BE2C (cell line): ENCODE results near the gene ACBD3.

Experiments
- DNase-seq: peaks from one replicate; pipeline ENCODE4 v3.0.0-alpha.2; 2020
- H3K27me3 ChIP-seq: fragments of 250-450 bp; sonication (Bioruptor Pico); 2 replicates; pipeline ENCODE4 v1.5.1; 2020; ENCODE audit warnings: mild to moderate bottlenecking
- H3K36me3 ChIP-seq: fragments of 250-450 bp; sonication (Bioruptor Pico); 2 replicates; pipeline ENCODE4 v1.5.1; 2020; ENCODE audit warnings: mild to moderate bottlenecking
- H3K4me1 ChIP-seq: fragments of 250-450 bp; sonication (Bioruptor Pico); 2 replicates; pipeline ENCODE4 v1.5.1; 2020
- H3K4me3 ChIP-seq: 2 replicates; pipeline ENCODE4 v1.5.1; 2011; ENCODE audit warnings: low read depth, low read length
- H3K9me3 ChIP-seq: fragments of 250-450 bp; sonication (Bioruptor Pico); 2 replicates; pipeline ENCODE4 v1.5.1; 2020
- TF ChIP-seq, protein P1 (sequence below): IDR thresholded peaks from 2 replicates; pipeline ENCODE4 v1.5.1; 2012; ENCODE audit warnings: mild to moderate bottlenecking, low read depth, low read length

The ACBD3 gene

GRCh38 chr1:226172589-226172988 lies 14.0 kb downstream of the ACBD3 start:
- TF ChIP-seq, protein P1, sequence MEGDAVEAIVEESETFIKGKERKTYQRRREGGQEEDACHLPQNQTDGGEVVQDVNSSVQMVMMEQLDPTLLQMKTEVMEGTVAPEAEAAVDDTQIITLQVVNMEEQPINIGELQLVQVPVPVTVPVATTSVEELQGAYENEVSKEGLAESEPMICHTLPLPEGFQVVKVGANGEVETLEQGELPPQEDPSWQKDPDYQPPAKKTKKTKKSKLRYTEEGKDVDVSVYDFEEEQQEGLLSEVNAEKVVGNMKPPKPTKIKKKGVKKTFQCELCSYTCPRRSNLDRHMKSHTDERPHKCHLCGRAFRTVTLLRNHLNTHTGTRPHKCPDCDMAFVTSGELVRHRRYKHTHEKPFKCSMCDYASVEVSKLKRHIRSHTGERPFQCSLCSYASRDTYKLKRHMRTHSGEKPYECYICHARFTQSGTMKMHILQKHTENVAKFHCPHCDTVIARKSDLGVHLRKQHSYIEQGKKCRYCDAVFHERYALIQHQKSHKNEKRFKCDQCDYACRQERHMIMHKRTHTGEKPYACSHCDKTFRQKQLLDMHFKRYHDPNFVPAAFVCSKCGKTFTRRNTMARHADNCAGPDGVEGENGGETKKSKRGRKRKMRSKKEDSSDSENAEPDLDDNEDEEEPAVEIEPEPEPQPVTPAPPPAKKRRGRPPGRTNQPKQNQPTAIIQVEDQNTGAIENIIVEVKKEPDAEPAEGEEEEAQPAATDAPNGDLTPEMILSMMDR: no peak
- no peak for DNase-seq
- H3K27me3 ChIP-seq: no peaks in the 10 kb centered on the region
- H3K4me3 ChIP-seq: no peak overlapping the region
- H3K9me3 ChIP-seq: no peaks in the 10 kb centered on the region
- no peaks in the 10 kb centered on the region for H3K4me1 ChIP-seq
- H3K36me3 ChIP-seq: no peaks in the 10 kb centered on the region

DNA sequence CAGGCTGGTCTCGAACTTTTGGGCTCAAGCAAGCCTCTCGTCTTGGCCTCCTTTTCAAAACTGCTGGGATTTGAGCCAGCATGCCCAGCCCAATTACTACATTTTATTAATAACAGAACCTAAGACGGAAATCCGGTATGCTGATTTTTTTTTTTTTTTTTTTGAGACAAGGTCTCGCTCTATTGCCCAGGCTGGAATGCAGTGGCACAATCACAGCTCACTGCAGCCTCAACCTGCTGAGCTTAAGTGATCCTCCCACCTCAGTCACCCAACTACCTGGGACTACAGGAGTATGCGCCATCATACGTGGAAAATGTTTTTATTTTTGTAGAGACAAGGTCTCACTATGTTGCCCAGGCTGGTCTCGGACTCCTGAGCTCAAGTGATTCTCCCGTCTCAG lies 20.2 kb downstream of the ACBD3 start:
- Histone ChIP-seq H3K4me3 (no peak overlapping the region), H3K36me3 (peaks cover 25% of the 10 kb centered on the region), H3K4me1 (no peaks in the 10 kb centered on the region), H3K9me3 (no peaks in the 10 kb centered on the region), H3K27me3 (no peaks in the 10 kb centered on the region)
- DNase-seq: no peak
- TF ChIP-seq, protein P1: no peak

DNA sequence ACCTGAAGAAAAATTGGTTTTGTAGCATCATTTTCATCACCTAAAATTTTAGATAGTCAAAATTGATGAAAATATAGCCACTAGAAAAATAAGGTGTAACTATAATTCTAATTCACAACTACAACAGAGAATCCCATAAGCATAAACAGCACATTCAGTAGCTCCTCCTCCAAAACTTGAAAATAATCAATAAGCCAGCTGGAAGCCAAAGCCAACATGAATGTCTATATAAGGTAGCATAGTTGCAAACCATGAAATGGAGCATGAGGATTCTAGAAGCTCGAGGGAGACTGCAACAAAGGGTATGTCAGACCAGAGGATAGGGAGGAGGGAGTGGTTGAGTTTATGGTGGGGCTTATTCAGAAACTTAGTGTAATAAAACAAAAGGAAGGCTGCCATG lies 22.4 kb downstream of the ACBD3 start:
- H3K36me3 ChIP-seq: peaks cover 38% of the 10 kb centered on the region
- TF ChIP-seq, protein P1: no peak
- no peaks in the 10 kb centered on the region for H3K27me3 ChIP-seq
- H3K4me1 ChIP-seq: no peaks in the 10 kb centered on the region
- H3K9me3 ChIP-seq: no peaks in the 10 kb centered on the region
- DNase-seq: no peak
- H3K4me3 ChIP-seq: no peak overlapping the region

- TF ChIP-seq, protein P1: no peak
- Histone ChIP-seq H3K27me3 (no peaks in the 10 kb centered on the region), H3K36me3 (peaks cover 48% of the 10 kb centered on the region), H3K4me3 (no peak overlapping the region), H3K4me1 (no peaks in the 10 kb centered on the region), H3K9me3 (no peaks in the 10 kb centered on the region)
- no peak for DNase-seq
Measured at GRCh38 chr1:226162898-226163297, 23.6 kb downstream of the ACBD3 start.

DNA sequence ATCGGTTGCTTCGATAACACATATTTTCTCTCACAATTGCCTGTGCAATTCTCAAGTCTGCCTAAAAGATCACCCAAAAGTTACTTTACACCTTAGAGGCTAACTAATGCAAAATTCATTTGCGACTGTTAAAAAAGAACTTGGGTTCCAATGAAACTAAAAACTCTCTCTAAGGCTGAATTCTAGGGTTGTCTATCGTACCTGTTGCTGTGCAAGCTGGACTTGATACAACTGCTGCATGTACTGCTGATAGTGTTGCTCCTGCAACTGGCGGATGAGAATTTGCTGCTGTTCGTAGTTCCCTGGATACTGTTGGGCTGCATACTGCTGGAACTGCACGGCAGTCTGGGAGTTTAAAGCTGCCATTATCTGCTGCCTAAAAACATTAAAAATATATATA lies 27.6 kb downstream of the ACBD3 start:
- H3K4me1 ChIP-seq: no peaks in the 10 kb centered on the region
- no peak overlapping the region for H3K4me3 ChIP-seq
- TF ChIP-seq, protein P1: no peak
- no peaks in the 10 kb centered on the region for H3K27me3 ChIP-seq
- no peaks in the 10 kb centered on the region for H3K9me3 ChIP-seq
- no peak for DNase-seq
- H3K36me3 ChIP-seq: peaks cover 59% of the 10 kb centered on the region

GRCh38 chr1:226158457-226158856 lies 28.1 kb downstream of the ACBD3 start:
- Histone ChIP-seq H3K4me3 (no peak overlapping the region), H3K27me3 (no peaks in the 10 kb centered on the region), H3K4me1 (no peaks in the 10 kb centered on the region), H3K36me3 (peaks cover 59% of the 10 kb centered on the region), H3K9me3 (no peaks in the 10 kb centered on the region)
- DNase-seq: no peak
- TF ChIP-seq, protein P1: no peak
